Subcutaneous abdominal adipose tissue (tissue), 5 donors: ENCODE data around the gene RHEX.

Experiments
- H3K27ac ChIP-seq: one replicate; pipeline ENCODE4 v1.7.0; 2013; ENCODE audit warnings: low read depth, mild to moderate bottlenecking, inconsistent platforms, low read length, moderate library complexity
- H3K27me3 ChIP-seq, 5 donors: one replicate each; pipeline ENCODE4 v1.7.0; 2013; ENCODE audit warnings: low read length in 5 of 5, inconsistent platforms in 1 of 5; ENCODE audit not compliant: control insufficient read depth in 5 of 5, insufficient read depth in 4 of 5
- H3K36me3 ChIP-seq, 5 donors: one replicate each; pipeline ENCODE4 v1.7.0; 2013; ENCODE audit warnings: low read length in 5 of 5; ENCODE audit not compliant: control insufficient read depth in 5 of 5, insufficient read depth in 5 of 5
- H3K4me1 ChIP-seq, 5 donors: one replicate each; pipeline ENCODE4 v1.7.0; 2013; ENCODE audit warnings: low read length in 5 of 5, mild to moderate bottlenecking in 3 of 5, moderate library complexity in 1 of 5; ENCODE audit not compliant: control insufficient read depth in 5 of 5, insufficient read depth in 5 of 5
- H3K4me3 ChIP-seq, 5 donors: one replicate each; pipeline ENCODE4 v1.7.0; 2013; ENCODE audit warnings: low read length in 5 of 5, low read depth in 1 of 5
- H3K9ac ChIP-seq, 5 donors: one replicate each; pipeline ENCODE4 v1.7.0; 2013; ENCODE audit warnings: low read length in 5 of 5, mild to moderate bottlenecking in 4 of 5, moderate library complexity in 3 of 5
- H3K9me3 ChIP-seq, 5 donors: one replicate each; pipeline ENCODE4 v1.7.0; 2013; ENCODE audit warnings: low read length in 5 of 5; ENCODE audit not compliant: control insufficient read depth in 5 of 5
- donor health status: healthy.
- donor health status: healthy.
- donor health status: healthy.
- donor health status: healthy.
- donor health status: healthy.

Gene RHEX

GRCh38 chr1:206013026-206013795, 39.8 kb upstream of the RHEX start:
- Histone ChIP-seq H3K9ac (no peak overlapping the region), H3K4me3 (no peak overlapping the region), H3K9me3 (no peaks in the 10 kb centered on the region), H3K4me1 (peaks cover 0 to 18% (median 13%) of the 10 kb centered on the region in 5 donors), H3K36me3 (no peaks in the 10 kb centered on the region), H3K27me3 (no peaks in the 10 kb centered on the region), H3K27ac (no peak overlapping the region)

GRCh38 chr1:206014601-206015000, 38.4 kb upstream of the RHEX start:
- no peaks in the 10 kb centered on the region for H3K36me3 ChIP-seq
- H3K4me3 ChIP-seq = no peak overlapping the region
- no peak overlapping the region for H3K9ac ChIP-seq
- H3K27ac ChIP-seq = no peak overlapping the region
- no peaks in the 10 kb centered on the region for H3K27me3 ChIP-seq
- no peaks in the 10 kb centered on the region for H3K9me3 ChIP-seq
- H3K4me1 ChIP-seq = peaks cover 0 to 14% (median 13%) of the 10 kb centered on the region in 5 donors

- Histone ChIP-seq H3K4me3 (no peak overlapping the region), H3K4me1 (peaks cover 0 to 14% (median 13%) of the 10 kb centered on the region in 5 donors), H3K9me3 (no peaks in the 10 kb centered on the region), H3K27ac (no peak overlapping the region), H3K27me3 (no peaks in the 10 kb centered on the region), H3K9ac (no peak overlapping the region), H3K36me3 (no peaks in the 10 kb centered on the region)
These were observed 37.9 kb upstream of the RHEX start for GRCh38 chr1:206015071-206015470.

GRCh38 chr1:206020393-206021007, 32.5 kb upstream of the RHEX start:
- H3K4me3 ChIP-seq = no peak overlapping the region
- no peaks in the 10 kb centered on the region for H3K36me3 ChIP-seq
- no peaks in the 10 kb centered on the region for H3K27me3 ChIP-seq
- H3K4me1 ChIP-seq = peaks cover 0 to 2% (median 0%) of the 10 kb centered on the region in 5 donors
- no peak overlapping the region for H3K27ac ChIP-seq
- H3K9ac ChIP-seq = no peak overlapping the region
- no peaks in the 10 kb centered on the region for H3K9me3 ChIP-seq

- Histone ChIP-seq H3K27ac (no peak overlapping the region), H3K4me3 (no peak overlapping the region), H3K9ac (no peak overlapping the region), H3K9me3 (no peaks in the 10 kb centered on the region), H3K27me3 (no peaks in the 10 kb centered on the region), H3K4me1 (peaks cover 0 to 2% (median 0%) of the 10 kb centered on the region in 5 donors), H3K36me3 (no peaks in the 10 kb centered on the region)
These were observed 31.9 kb upstream of the RHEX start for GRCh38 chr1:206021008-206021625.

- Histone ChIP-seq H3K9me3 (no peaks in the 10 kb centered on the region), H3K27me3 (no peaks in the 10 kb centered on the region), H3K9ac (no peak overlapping the region), H3K27ac (no peak overlapping the region), H3K4me1 (peaks cover 0 to 2% (median 0%) of the 10 kb centered on the region in 5 donors), H3K36me3 (no peaks in the 10 kb centered on the region), H3K4me3 (no peak overlapping the region)
These were observed 31.2 kb upstream of the RHEX start for GRCh38 chr1:206021626-206022365.

- Histone ChIP-seq H3K4me3 (no peak overlapping the region), H3K9me3 (no peaks in the 10 kb centered on the region), H3K36me3 (no peaks in the 10 kb centered on the region), H3K9ac (no peak overlapping the region), H3K27ac (no peak overlapping the region), H3K4me1 (peaks cover 0 to 2% (median 0%) of the 10 kb centered on the region in 5 donors), H3K27me3 (no peaks in the 10 kb centered on the region)
These were observed 30.2 kb upstream of the RHEX start for GRCh38 chr1:206022766-206023165.

GRCh38 chr1:206023695-206024094, 29.3 kb upstream of the RHEX start, which contains the start of gene CTSE:
TSS of gene CTSE (minus strand) at chr1:206023895. CDS start at chr1:206023791, 104 bp downstream.
- Histone ChIP-seq H3K4me3 (no peak within 1 kb of the TSS), H3K27me3 (no peaks in the 10 kb centered on the region), H3K36me3 (no peaks in the 10 kb centered on the region), H3K9ac (no peak within 1 kb of the TSS), H3K9me3 (no peaks in the 10 kb centered on the region), H3K4me1 (peaks cover 0 to 2% (median 0%) of the 10 kb centered on the region in 5 donors), H3K27ac (no peak within 1 kb of the TSS)

- Histone ChIP-seq H3K36me3 (no peaks in the 10 kb centered on the region), H3K4me1 (peaks cover 0 to 8% (median 2%) of the 10 kb centered on the region in 5 donors), H3K27me3 (no peaks in the 10 kb centered on the region), H3K9ac (no peak overlapping the region), H3K9me3 (no peaks in the 10 kb centered on the region), H3K4me3 (no peak overlapping the region), H3K27ac (no peak overlapping the region)
These were observed 27.6 kb upstream of the RHEX start for GRCh38 chr1:206025283-206025820.
